Vagina (tissue), 2 donors: Measurements from ENCODE around the gene ROPN1L.

Experiments
- POLR2A ChIP-seq, 2 donors: fragments of 450-650 bp; IDR thresholded peaks; one replicate each; pipeline ENCODE4 v1.6.1; 2017; ENCODE audit warnings: antibody characterized with exemption in 2 of 2, mild to moderate bottlenecking in 2 of 2, moderate library complexity in 2 of 2
- POLR2AphosphoS5 ChIP-seq, 2 donors: sonication (generic); formaldehyde crosslinking; IDR thresholded peaks; one replicate each; pipeline ENCODE4 v1.9.0; 2017; ENCODE audit warnings: antibody characterized with exemption in 2 of 2, mild to moderate bottlenecking in 2 of 2, low read depth in 1 of 2; ENCODE audit not compliant: insufficient read depth in 1 of 2
- TF ChIP-seq, protein P1 (sequence below), 3 experiments: fragments of 450-650 bp in 2 of 3; fragments of 200-600 bp in 1 of 3; sonication (generic) in 1 of 3; IDR thresholded peaks; one replicate each; pipeline ENCODE4 v1.5.1; 2017 to 2019; ENCODE audit warnings: antibody characterized with exemption in 3 of 3, mild to moderate bottlenecking in 2 of 3, moderate library complexity in 2 of 3

GRCh38 chr5:10454591-10455276, 13.1 kb downstream of the ROPN1L start:
- TF ChIP-seq, protein P1, sequence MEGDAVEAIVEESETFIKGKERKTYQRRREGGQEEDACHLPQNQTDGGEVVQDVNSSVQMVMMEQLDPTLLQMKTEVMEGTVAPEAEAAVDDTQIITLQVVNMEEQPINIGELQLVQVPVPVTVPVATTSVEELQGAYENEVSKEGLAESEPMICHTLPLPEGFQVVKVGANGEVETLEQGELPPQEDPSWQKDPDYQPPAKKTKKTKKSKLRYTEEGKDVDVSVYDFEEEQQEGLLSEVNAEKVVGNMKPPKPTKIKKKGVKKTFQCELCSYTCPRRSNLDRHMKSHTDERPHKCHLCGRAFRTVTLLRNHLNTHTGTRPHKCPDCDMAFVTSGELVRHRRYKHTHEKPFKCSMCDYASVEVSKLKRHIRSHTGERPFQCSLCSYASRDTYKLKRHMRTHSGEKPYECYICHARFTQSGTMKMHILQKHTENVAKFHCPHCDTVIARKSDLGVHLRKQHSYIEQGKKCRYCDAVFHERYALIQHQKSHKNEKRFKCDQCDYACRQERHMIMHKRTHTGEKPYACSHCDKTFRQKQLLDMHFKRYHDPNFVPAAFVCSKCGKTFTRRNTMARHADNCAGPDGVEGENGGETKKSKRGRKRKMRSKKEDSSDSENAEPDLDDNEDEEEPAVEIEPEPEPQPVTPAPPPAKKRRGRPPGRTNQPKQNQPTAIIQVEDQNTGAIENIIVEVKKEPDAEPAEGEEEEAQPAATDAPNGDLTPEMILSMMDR (IDR thresholded peaks at IDR 0.05): no peak
- TF ChIP-seq POLR2A (IDR thresholded peaks at IDR 0.05): no peak
- TF ChIP-seq POLR2AphosphoS5 (IDR thresholded peaks at IDR 0.05; ENCODE audit: insufficient read depth in 1 of 2, low read depth in 1 of 2): no peak
